ENCODE data around the gene KCNQ1OT1. TPM values are rescaled to one million over a fixed set of nuclear protein-coding genes. Genes with fewer than 3 reads are reported as not detected.

The KCNQ1OT1 gene

DNA sequence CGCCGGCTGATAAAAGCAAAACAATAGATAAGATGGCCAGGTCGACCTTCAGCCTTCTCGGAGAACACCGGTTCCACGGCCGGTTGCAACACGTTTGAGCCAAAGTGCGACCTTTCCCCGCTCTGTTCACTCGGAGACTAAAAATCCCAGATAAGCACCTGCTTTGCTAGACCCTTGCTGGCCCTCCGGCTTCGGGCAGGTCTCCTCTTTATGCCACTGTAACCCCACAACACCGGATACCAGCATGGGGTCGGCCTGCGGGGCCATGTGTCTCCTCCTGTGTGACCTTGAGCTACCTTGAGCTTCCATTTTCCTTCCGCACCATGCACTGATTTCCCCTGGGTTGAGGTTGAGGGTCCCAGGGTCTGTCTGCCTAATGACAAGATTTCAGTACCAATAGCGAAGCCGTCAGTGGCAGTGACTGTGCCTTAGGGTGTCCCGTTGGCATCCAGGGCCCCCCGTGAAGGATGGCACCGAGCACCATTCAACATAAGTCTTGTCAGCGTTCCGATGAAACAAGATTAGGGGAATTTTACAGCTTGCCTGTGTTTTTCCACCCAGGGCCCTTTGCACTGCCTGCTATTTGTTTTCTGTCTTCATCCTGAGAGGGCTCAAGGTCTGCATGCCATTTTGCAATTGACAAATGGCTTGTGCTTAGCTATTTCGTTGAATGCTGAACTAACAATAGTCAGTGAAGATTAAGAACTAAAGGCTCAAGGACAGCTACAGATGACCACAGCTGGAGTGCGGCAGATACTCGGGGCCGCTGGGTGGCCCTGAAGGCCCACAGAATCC lies 136.4 kb downstream of the KCNQ1OT1 start:
- H3K4me3 ChIP-seq (ENCODE audit: low read length): no peak overlapping the region

DNA sequence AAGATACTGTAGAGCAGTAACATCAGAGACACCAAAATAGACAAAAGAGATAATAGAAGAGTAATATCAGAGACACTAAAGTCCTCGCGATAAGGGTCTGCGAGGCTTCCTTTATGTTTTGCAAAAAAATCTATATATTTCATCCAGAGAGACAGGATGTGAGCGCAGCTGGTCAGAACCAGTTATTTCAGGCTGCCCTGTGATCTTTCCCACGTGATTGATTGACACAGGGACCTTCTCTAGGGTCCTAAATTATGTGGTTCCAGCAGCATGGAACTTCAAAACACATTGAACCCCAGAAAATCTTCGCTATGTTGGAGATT lies 136.9 kb downstream of the KCNQ1OT1 start:
- no peaks in the 10 kb centered on the region for H3K9me3 ChIP-seq (replicated peaks; ENCODE audit: low read length)
- H3K36me3 ChIP-seq (ENCODE audit: insufficient read depth, low read length): no peaks in the 10 kb centered on the region
- H3K27me3 ChIP-seq (ENCODE audit: control insufficient read depth, insufficient read depth, low read length): peaks cover 7% of the 10 kb centered on the region
- no peak overlapping the region for H3K4me2 ChIP-seq (ENCODE audit: low read length)
- no peaks in the 10 kb centered on the region for H3K4me1 ChIP-seq (ENCODE audit: control insufficient read depth, insufficient read depth, low read length)
- H3K9ac ChIP-seq (ENCODE audit: low read depth, low read length): no peak overlapping the region
- no peak overlapping the region for H3K4me3 ChIP-seq (ENCODE audit: low read length)

More for the DNA sequence above, 136.4 kb downstream of the KCNQ1OT1 start:
- no peak overlapping the region for H3K9ac ChIP-seq (ENCODE audit: low read depth, low read length)
- H3K27me3 ChIP-seq (ENCODE audit: control insufficient read depth, insufficient read depth, low read length): peaks cover 7% of the 10 kb centered on the region
- no peaks in the 10 kb centered on the region for H3K4me1 ChIP-seq (ENCODE audit: control insufficient read depth, insufficient read depth, low read length)
- no peaks in the 10 kb centered on the region for H3K9me3 ChIP-seq (replicated peaks; ENCODE audit: low read length)
- H3K4me2 ChIP-seq (ENCODE audit: low read length): no peak overlapping the region
- H3K36me3 ChIP-seq (ENCODE audit: insufficient read depth, low read length): no peaks in the 10 kb centered on the region

DNA sequence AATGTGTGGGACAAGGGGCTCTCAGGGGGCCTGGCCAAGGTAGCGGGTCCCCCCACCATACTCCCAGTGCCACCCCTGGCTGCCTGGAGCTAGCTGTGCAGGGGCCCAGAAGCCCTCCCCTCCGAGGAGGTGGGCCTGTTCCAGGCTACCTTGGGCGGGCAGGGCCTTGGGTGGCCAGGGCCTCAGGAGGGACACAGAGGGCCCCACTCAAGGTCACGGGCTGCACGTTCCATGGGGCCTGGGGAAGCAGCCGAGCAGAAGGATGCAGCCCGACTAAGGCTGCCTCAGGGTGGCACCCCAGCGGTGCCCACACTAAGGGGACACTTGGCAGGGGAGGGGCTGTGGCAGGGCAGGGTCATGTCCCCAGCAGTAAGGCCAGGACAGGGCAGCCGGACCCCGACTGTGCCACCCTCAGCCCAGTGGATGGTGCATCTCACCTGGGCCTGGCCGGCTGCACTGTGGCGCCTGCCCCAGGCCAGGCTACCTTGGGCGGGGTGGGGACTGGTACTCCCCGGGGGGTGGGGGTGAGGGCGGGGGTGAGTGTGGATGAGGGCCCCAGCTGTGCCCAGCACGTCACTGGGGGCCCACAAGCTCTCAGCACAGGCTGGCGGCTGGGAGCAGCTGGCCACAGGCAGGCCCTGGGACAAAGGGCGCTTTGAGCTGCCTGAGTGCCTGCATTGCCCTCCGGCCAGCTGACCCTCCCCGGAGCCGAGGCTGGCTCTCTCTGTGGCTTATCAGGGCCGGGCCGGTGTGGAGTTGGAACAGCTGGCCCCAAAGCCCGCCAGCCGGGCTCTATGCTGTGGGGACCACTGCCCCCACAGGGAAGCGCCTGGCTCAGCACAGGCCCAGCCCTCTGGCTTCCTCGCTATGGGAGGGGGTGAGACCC lies 137.9 kb downstream of the KCNQ1OT1 start:
- Histone ChIP-seq H3K27me3 (ENCODE audit: control insufficient read depth, insufficient read depth, low read length) (peaks cover 15% of the 10 kb centered on the region), H3K4me2 (ENCODE audit: low read length) (no peak overlapping the region), H3K9ac (ENCODE audit: low read depth, low read length) (no peak overlapping the region), H3K4me1 (ENCODE audit: control insufficient read depth, insufficient read depth, low read length) (no peaks in the 10 kb centered on the region), H3K36me3 (ENCODE audit: insufficient read depth, low read length) (no peaks in the 10 kb centered on the region), H3K9me3 (replicated peaks; ENCODE audit: low read length) (no peaks in the 10 kb centered on the region), H3K4me3 (ENCODE audit: low read length) (no peak overlapping the region)

DNA sequence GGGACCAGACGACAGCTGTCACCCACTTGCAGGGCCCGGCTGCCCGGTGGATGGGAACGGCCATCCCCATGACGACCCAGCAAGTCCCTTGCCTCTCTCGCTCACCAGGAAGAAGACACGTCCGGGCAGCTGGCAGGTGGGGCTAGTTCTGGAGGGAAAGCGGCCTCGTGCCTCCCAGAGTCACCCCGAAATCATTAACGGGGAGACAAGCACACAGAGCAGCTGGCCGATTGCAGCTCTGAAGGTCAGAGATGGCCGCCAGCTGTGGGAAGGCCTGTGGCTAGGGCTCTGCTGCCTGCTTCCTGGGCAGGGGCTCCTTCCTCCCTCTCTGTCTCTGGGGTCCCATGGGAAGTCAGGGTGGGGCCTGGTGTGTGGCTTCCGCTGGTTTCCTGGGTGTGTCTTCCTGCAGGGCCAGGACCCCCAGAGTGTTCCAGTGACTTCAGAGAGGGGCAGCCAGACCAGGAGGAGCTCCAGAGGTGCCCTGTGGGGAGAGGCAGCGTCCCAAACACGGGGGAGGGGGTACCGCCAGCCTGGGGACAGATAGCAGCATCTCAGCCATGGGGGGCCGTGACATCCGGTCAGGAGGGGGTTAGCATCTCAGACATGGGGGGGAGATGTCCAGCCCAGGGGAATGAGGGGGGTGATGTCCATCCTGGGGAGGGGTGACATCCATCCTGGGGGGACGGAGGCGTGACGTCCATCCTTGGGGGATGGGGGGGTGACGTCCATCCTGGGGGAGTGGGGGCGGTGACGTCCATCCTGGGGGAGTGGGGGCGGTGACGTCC lies 140.1 kb downstream of the KCNQ1OT1 start:
- no peaks in the 10 kb centered on the region for H3K9me3 ChIP-seq (replicated peaks; ENCODE audit: low read length)
- H3K27me3 ChIP-seq (ENCODE audit: control insufficient read depth, insufficient read depth, low read length): peaks cover 11% of the 10 kb centered on the region
- no peak overlapping the region for H3K4me2 ChIP-seq (ENCODE audit: low read length)
- H3K4me3 ChIP-seq (ENCODE audit: low read length): no peak overlapping the region
- no peaks in the 10 kb centered on the region for H3K36me3 ChIP-seq (ENCODE audit: insufficient read depth, low read length)
- H3K9ac ChIP-seq (ENCODE audit: low read depth, low read length): no peak overlapping the region
- H3K4me1 ChIP-seq (ENCODE audit: control insufficient read depth, insufficient read depth, low read length): no peaks in the 10 kb centered on the region

DNA sequence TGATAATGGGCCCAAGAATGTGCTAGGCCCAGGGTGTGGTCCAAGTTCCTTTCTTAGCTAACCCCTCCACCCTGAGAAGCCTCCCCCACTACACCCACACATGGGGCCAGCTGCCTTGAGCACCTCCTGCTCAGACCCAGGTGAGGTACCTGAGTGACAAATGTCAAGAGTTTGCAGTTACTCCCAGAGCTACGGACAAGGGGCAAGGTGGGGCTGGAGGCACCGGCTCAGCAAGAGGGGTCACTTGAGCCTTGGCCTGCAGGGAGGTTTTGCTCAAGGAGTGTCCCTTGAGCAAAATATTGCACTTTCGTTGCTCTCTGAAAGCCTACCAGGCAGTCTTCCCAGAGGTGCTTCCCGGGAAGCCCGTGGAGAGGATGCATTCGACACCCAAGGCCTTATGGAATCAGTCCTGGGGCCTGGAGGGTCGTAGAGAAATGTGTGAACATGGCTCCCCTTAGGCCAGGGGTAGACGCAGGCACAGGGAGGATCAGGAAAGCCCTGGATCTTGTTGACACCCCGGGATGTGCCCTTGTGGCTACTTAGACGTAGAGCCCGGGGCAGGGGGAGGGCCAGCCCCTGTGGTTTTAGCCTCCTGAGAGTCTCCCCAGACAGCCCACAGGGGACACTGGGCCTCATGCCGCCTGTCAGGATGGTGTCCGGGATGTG lies 140.8 kb downstream of the KCNQ1OT1 start:
- Histone ChIP-seq H3K36me3 (ENCODE audit: insufficient read depth, low read length) (no peaks in the 10 kb centered on the region), H3K4me1 (ENCODE audit: control insufficient read depth, insufficient read depth, low read length) (no peaks in the 10 kb centered on the region), H3K9ac (ENCODE audit: low read depth, low read length) (no peak overlapping the region), H3K4me2 (ENCODE audit: low read length) (no peak overlapping the region), H3K9me3 (replicated peaks; ENCODE audit: low read length) (no peaks in the 10 kb centered on the region), H3K27me3 (ENCODE audit: control insufficient read depth, insufficient read depth, low read length) (peaks cover 16% of the 10 kb centered on the region), H3K4me3 (ENCODE audit: low read length) (no peak overlapping the region)

DNA sequence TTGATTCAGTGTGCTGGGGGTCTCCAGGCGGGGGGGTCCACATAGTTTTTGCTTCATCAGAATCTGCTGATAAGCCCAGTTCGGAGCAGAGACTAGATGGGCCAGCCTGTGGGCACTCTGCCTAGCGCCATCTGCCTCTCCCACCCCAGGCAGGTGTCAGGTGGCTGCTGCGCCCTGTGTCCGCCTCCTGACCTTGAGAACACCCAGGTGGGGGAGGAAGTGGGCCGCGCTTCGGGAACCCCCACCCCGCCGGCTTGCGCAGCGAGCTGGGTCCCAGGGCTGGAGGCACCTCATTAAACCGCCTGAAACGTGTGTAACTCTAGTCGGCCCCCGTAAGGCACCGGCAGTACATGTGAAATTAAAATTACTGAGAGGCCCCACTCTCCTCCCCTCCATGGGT lies 141.4 kb downstream of the KCNQ1OT1 start:
- H3K9ac ChIP-seq (ENCODE audit: low read depth, low read length): no peak overlapping the region
- H3K4me2 ChIP-seq (ENCODE audit: low read length): no peak overlapping the region
- no peaks in the 10 kb centered on the region for H3K36me3 ChIP-seq (ENCODE audit: insufficient read depth, low read length)
- H3K9me3 ChIP-seq (replicated peaks; ENCODE audit: low read length): no peaks in the 10 kb centered on the region
- H3K4me3 ChIP-seq (ENCODE audit: low read length): no peak overlapping the region
- H3K4me1 ChIP-seq (ENCODE audit: control insufficient read depth, insufficient read depth, low read length): no peaks in the 10 kb centered on the region
- peaks cover 17% of the 10 kb centered on the region for H3K27me3 ChIP-seq (ENCODE audit: control insufficient read depth, insufficient read depth, low read length)

Small RNA genes lying within 50 kb of the gene (small RNA-seq; reads per million reads assigned to genes)
- gene RF01947 (not detected), gene RF01948 (not detected), gene RF01950 (not detected)

Measured in skeletal muscle satellite cell (primary cell).